Measurements from ENCODE around the gene PXDN.

Gene PXDN

DNA sequence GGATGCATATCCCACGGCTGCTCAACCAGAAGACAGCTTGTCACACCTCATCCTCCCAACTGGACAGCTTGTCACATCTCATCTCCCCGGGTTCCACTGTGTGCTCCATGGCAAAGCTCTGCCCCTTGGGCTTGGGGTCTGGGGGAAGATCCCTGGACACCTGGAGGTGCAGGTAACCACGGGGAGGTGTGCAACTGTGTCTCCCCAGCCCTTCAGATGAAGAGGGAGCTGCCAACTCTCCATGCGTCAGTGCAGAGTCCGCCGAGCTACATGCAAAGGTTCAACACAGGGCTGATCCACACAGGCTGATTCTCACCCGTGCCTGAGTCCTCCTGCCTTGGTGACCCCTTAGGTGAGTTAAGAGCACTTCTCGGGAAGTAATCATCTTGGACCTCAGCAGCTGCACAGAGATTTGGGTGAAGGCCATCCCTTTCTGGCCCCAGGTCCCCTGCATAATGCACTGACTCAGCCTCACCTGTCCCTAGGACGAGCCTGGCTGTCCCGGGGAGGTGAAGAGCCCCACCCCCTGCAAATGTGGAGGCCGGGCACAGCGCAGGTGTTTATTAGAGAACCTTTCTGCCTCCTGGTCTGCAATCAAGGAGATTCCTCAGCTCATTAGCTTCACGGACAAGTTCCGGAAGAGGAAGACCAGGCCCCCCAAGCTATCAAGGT lies 157.9 kb downstream of the PXDN start:
- Histone ChIP-seq H3K9me3 (ENCODE audit: control insufficient read depth in 1 of 2, low read length in 2 of 2) (no peaks in the 10 kb centered on the region), H3K4me3 (ENCODE audit: low read depth in 1 of 2, low read length in 2 of 2) (no peak overlapping the region), H3K27me3 (ENCODE audit: low read depth, low read length) (no peaks in the 10 kb centered on the region), H3K36me3 (ENCODE audit: control insufficient read depth in 1 of 2, insufficient read depth in 2 of 2, low read length in 2 of 2) (no peaks in the 10 kb centered on the region), H3K27ac (ENCODE audit: low read length) (no peak overlapping the region), H3K4me1 (ENCODE audit: control insufficient read depth in 1 of 2, insufficient read depth in 2 of 2, low read length in 2 of 2) (peaks cover 0 to 1% of the 10 kb centered on the region in 2 donors)

DNA sequence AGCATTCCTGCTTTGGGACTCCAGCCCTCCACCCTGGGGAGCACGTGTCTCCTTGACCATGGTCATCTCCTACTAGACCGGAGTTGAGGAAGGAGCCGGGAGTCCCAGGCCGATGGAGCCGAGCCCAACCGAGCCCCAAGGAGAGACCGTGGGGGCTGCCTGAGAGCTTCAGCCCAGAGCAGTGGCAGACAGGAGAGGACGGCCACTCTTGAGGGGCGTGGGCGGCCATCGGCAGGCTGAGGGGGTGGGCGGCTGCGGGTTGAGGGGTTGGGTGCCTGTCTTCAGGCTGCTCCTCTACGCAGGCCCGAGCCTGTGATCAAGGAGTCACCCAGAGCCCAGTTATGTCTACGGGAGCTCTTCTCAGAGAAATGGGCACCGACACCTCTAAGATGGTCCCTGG lies 158.7 kb downstream of the PXDN start:
- no peak overlapping the region for H3K27ac ChIP-seq (ENCODE audit: low read length)
- H3K36me3 ChIP-seq (ENCODE audit: control insufficient read depth in 1 of 2, insufficient read depth in 2 of 2, low read length in 2 of 2) = no peaks in the 10 kb centered on the region
- H3K27me3 ChIP-seq (ENCODE audit: low read depth, low read length) = no peaks in the 10 kb centered on the region
- H3K9me3 ChIP-seq (ENCODE audit: control insufficient read depth in 1 of 2, low read length in 2 of 2) = no peaks in the 10 kb centered on the region
- no peaks in the 10 kb centered on the region for H3K4me1 ChIP-seq (ENCODE audit: control insufficient read depth in 1 of 2, insufficient read depth in 2 of 2, low read length in 2 of 2)
- no peak overlapping the region for H3K4me3 ChIP-seq (ENCODE audit: low read depth in 1 of 2, low read length in 2 of 2)

DNA sequence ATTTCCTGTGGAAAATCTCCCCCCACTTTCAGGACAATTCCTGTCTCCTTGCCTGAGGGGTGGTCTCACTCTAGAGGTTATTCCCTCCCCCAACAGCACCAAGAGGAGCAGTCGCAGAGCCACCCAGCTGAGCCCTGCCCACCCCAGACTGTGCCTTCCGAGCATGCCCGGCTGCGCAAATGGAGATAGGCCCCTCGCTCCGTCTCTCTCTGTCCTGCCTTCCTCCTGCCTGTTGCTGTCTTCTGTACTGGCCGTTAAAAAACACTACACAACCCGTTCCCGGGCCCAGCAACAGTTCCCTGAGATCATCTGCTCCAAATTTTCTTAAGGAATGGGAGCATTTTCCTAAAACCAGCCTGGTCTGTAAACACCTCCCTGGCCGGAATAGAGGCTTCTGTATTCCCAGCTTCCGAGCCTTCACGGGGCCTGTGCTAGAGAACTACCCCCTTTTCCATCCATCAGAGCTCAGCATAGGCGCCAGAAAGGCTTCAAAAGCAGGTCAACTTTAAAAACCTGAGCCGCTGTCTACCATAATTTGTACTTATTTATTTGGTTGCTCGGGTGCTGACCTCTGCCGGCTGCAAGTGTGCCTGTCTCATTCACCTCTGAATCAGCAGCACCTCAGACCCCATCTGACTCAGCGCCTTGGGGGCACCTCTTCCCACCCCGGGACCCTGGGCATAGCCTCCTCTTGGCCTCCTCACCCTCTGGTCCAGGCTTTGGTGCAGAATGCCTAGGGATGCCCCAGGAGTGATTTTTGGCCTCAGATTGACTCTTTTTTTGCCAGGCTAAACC lies 159.4 kb downstream of the PXDN start:
- Histone ChIP-seq H3K4me3 (ENCODE audit: low read depth in 1 of 2, low read length in 2 of 2) (no peak overlapping the region), H3K4me1 (ENCODE audit: control insufficient read depth in 1 of 2, insufficient read depth in 2 of 2, low read length in 2 of 2) (no peaks in the 10 kb centered on the region), H3K27me3 (ENCODE audit: low read depth, low read length) (no peaks in the 10 kb centered on the region), H3K9me3 (ENCODE audit: control insufficient read depth in 1 of 2, low read length in 2 of 2) (no peaks in the 10 kb centered on the region), H3K36me3 (ENCODE audit: control insufficient read depth in 1 of 2, insufficient read depth in 2 of 2, low read length in 2 of 2) (no peaks in the 10 kb centered on the region), H3K27ac (ENCODE audit: low read length) (no peak overlapping the region)

DNA sequence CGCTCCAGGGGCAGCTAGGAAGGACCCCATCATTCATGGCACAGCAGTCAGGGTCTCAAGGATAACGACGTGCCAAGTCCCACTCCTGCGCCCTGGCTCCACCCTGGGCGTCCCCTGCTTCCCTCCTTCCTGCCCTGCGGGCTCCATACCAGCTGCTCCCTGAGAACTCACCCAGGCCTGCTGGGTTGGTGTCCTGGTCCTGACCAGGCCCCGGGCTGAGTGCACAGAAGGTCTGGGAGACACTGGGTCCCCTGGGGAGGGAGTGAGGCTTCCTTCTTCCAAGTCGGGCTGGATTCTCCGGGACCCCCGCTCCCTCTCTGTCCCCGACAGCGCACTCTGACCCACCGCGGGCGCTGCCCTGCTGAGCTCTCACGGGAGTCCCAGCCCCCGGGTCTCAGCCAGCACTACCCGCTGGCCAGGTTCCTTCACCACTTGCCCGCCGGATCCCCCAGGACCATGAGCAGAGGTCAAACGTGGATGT lies 160.2 kb downstream of the PXDN start:
- no peaks in the 10 kb centered on the region for H3K9me3 ChIP-seq (ENCODE audit: control insufficient read depth in 1 of 2, low read length in 2 of 2)
- no peaks in the 10 kb centered on the region for H3K36me3 ChIP-seq (ENCODE audit: control insufficient read depth in 1 of 2, insufficient read depth in 2 of 2, low read length in 2 of 2)
- H3K27me3 ChIP-seq (ENCODE audit: low read depth, low read length) = no peaks in the 10 kb centered on the region
- H3K4me3 ChIP-seq (ENCODE audit: low read depth in 1 of 2, low read length in 2 of 2) = no peak overlapping the region
- H3K4me1 ChIP-seq (ENCODE audit: control insufficient read depth in 1 of 2, insufficient read depth in 2 of 2, low read length in 2 of 2) = no peaks in the 10 kb centered on the region
- no peak overlapping the region for H3K27ac ChIP-seq (ENCODE audit: low read length)

DNA sequence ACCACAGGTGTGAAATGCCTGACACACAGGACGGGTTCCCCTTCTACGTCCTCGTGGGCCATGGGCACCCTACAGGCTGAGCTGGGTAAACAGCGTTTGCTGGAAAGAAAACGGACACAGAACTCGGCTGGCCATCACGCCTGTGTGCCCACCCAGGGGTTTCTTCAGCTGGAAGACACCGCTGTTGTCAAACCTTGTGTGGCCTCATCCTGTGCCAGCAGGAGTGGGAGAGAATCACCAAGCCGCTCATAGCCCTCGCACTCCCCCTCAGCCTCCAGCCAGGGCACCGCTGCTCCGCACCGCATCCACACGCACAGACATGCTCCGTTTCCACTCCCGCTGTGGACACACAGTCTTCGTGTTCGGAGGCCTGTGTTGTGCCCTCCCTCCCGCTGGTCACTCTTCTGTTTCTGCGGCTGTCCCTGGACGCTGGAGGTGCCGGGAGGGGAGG lies 161.4 kb downstream of the PXDN start:
- Histone ChIP-seq H3K4me3 (ENCODE audit: low read depth in 1 of 2, low read length in 2 of 2) (no peak overlapping the region), H3K27me3 (ENCODE audit: low read depth, low read length) (no peaks in the 10 kb centered on the region), H3K36me3 (ENCODE audit: control insufficient read depth in 1 of 2, insufficient read depth in 2 of 2, low read length in 2 of 2) (no peaks in the 10 kb centered on the region), H3K27ac (ENCODE audit: low read length) (no peak overlapping the region), H3K9me3 (ENCODE audit: control insufficient read depth in 1 of 2, low read length in 2 of 2) (no peaks in the 10 kb centered on the region), H3K4me1 (ENCODE audit: control insufficient read depth in 1 of 2, insufficient read depth in 2 of 2, low read length in 2 of 2) (no peaks in the 10 kb centered on the region)

DNA sequence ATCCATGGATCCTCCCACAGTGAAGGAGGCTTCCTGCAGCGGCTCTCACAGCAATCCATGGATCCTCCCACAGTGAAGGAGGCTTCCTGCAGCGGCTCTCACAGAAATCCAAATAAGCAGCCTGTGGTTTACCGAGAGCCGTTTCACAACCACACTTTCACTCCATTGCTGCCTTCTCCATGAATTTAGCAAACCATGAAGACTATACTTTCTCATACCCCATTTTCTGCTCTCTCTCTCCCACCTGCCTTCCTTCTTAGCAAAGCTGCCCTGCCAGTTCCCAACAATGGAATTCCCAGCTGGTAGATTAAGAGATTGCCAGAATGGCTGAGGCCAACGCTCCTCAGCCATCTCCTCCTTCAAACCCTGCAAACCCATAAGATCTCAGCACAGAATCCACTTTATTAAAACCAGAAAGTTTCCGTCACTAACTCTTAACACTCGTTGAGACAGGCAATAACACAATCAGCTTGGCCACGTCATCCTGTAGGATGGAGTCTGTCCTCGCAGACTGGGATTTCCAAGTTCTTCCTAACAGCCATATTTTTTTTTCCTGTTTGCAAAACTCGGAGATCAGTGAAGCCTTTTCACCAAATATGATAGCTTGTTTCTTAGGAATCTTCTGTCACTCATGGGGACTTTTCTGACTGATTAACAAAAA lies 162.2 kb downstream of the PXDN start:
- no peaks in the 10 kb centered on the region for H3K36me3 ChIP-seq (ENCODE audit: control insufficient read depth in 1 of 2, insufficient read depth in 2 of 2, low read length in 2 of 2)
- H3K9me3 ChIP-seq (ENCODE audit: control insufficient read depth in 1 of 2, low read length in 2 of 2) = no peaks in the 10 kb centered on the region
- H3K4me1 ChIP-seq (ENCODE audit: control insufficient read depth in 1 of 2, insufficient read depth in 2 of 2, low read length in 2 of 2) = no peaks in the 10 kb centered on the region
- H3K27me3 ChIP-seq (ENCODE audit: low read depth, low read length) = no peaks in the 10 kb centered on the region
- no peak overlapping the region for H3K27ac ChIP-seq (ENCODE audit: low read length)
- H3K4me3 ChIP-seq (ENCODE audit: low read depth in 1 of 2, low read length in 2 of 2) = no peak overlapping the region
